AG09309 (cell line): ENCODE data around the gene PI3.

ENCODE experiments used
- DNase-seq: peaks from one replicate; pipeline ENCODE4 v3.0.0-alpha.2; 2010; ENCODE audit warnings: low read depth
- H3K4me3 ChIP-seq: 2 replicates; pipeline ENCODE4 v1.5.1; 2011; ENCODE audit warnings: mild to moderate bottlenecking, low read depth, low read length, moderate library complexity; ENCODE audit not compliant: control insufficient read depth
- TF ChIP-seq, protein P1 (sequence below): IDR thresholded peaks from 2 replicates; pipeline ENCODE4 v1.5.1; 2011; ENCODE audit warnings: mild to moderate bottlenecking, low read depth, low read length, inconsistent platforms; ENCODE audit not compliant: insufficient read depth, control insufficient read depth; ENCODE audit errors: missing control alignments

PI3 gene

DNA sequence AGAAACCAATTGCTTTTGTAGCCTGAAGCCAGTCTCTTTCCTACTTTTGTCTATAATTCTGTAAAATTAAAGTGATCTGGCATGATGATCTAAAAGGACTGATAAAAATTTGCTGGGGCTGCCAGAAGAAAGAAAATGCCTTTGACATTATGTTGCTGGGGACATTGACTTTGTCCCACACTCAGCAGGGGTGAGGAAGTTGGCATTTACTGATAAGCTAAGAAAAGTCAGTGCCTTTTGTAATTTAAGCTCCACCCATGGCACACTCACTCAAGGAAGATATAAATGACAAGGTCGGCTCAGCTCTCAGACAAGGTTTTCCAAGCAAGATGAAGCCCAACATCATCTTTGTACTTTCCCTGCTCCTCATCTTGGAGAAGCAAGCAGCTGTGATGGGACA, 32.0 kb downstream of the PI3 start, which contains the start of gene SEMG1:
Gene SEMG1, plus strand, starts transcription at position 309 of the 400 bp plus-strand sequence. Its CDS starts 21 bp downstream, at position 330.
- no peak for DNase-seq
- TF ChIP-seq, protein P1, sequence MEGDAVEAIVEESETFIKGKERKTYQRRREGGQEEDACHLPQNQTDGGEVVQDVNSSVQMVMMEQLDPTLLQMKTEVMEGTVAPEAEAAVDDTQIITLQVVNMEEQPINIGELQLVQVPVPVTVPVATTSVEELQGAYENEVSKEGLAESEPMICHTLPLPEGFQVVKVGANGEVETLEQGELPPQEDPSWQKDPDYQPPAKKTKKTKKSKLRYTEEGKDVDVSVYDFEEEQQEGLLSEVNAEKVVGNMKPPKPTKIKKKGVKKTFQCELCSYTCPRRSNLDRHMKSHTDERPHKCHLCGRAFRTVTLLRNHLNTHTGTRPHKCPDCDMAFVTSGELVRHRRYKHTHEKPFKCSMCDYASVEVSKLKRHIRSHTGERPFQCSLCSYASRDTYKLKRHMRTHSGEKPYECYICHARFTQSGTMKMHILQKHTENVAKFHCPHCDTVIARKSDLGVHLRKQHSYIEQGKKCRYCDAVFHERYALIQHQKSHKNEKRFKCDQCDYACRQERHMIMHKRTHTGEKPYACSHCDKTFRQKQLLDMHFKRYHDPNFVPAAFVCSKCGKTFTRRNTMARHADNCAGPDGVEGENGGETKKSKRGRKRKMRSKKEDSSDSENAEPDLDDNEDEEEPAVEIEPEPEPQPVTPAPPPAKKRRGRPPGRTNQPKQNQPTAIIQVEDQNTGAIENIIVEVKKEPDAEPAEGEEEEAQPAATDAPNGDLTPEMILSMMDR, result no peak

DNA sequence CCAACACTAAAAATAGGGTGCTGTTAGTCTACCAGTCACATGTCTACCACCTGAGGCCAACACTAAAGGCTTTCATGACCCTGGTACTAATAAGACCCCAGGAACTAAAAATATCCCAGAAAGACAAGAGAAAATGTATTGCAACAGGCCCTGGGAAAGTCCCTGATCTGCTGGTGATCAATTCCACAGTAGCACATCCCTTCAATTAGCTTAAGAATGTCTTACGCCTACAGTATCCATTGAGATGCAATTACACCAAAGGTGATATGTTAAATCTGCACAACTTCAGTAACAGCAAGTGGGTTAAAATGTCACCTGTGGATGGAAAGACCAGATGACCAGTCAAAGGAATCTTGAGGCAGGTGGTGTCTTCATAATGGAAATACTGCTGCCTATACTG, 35.2 kb downstream of the PI3 start:
- no peak overlapping the region for H3K4me3 ChIP-seq
- no peak for DNase-seq
- TF ChIP-seq, protein P1, result no peak

More for the DNA sequence above, 32.0 kb downstream of the PI3 start, which contains the start of gene SEMG1:
- H3K4me3 ChIP-seq, result no peak within 1 kb of the TSS

DNA sequence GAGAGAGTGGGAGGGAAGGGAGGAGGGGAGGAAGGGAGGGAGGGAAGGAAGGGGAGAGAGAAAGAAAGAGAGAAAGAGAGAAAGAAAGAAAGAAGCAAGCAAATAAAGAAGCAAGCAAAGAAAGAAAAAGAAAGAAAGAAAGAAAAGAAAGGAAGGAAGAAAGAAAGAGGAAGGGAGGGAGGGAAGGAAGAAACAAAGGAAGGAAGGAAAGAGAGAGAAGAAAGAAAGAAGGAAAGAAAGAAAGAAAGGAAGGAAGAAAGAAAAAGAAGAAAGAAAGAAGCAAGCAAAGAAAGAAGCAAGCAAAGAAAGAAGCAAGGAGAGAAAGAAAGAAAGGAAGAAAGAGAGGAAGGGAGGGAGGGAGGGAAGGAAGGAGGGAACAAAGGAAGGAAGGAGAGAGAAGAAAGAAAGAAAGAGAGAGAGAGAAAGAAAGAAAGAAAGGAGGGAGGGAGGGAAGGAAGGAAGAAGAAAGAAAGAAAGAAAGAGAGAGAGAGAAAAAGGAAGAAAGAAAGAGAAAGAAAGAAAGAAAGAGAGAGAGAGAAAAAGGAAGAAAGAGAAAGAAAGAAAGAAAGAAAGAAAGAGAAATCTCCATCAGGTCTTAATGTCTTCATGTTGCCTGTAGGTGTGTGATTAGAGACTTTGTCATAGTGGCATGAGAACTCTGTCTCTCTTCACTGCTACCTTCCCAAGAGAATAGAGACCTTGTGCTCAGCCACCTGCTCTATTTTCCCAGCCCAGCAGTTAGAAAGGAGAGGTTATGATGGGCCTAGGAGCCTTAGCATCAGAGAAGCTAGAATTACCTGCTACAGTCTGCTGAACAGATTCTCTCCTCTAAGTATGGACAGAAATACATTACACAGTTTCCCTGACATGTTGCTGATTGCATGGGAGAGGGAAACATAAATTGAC, 37.1 kb downstream of the PI3 start:
- H3K4me3 ChIP-seq, result no peak overlapping the region
- no peak for DNase-seq
- TF ChIP-seq, protein P1, result no peak

DNA sequence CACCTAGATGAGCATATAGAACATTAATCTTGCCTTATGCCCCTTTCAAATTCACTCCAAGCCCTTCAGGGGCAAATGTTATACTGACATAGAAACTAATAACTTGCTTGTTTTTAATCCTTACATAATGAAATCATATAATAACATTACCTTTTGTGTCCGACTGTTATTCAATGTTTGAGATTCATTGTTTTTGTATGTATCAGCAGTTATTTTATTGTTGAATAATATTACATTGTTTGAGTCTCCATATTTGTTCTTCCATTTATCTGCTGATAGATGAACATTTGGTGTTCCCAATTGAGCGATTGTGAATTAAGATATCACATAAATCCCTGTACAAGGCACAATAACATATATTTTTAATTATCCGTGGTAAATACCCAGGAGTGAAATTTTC, 38.1 kb downstream of the PI3 start:
- TF ChIP-seq, protein P1, result no peak

DNA sequence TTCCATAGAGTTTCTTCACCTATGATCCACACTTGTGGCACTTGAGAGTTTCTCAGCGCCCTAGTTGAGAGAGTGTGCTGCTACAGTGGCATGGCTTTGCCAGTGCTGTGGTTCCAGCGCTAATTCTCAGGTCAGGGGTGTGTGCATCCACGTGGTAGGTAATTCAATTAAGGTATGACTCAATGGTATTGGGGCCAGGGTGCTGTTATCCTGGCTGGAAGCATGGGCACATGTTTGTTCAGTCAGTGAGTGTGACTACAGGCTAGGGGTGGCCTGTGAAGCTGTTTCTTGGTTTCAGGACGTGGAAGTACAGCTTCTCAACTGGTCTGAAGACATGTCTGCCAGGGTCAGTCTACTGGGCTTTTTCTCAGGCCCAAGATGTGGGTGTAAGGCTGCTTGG, 43.4 kb downstream of the PI3 start:
- TF ChIP-seq, protein P1, result no peak
- no peak for DNase-seq
- H3K4me3 ChIP-seq, result no peak overlapping the region

More for the DNA sequence above, 38.1 kb downstream of the PI3 start:
- DNase-seq, result no peak
- no peak overlapping the region for H3K4me3 ChIP-seq

DNA sequence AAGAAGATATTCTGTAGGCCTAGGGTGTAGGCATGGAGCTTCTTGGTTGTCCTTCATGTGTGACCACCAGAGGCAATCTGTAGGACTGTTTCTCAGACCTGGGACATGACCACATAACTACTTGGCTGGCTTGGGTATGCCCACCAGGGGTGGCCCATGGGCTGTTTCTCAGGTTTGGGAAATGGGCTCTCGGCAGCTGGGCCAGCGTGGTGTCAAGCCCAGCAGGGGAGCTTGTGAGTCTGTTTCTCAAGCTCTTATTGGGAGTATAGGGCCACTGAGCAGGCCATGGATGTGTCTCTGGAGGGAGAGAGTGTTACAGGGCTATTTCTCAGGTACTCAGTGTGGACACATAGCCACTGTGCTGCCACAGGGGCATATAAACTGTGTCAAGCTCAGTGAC, 43.9 kb downstream of the PI3 start:
- TF ChIP-seq, protein P1, result no peak
- no peak overlapping the region for H3K4me3 ChIP-seq
- DNase-seq, result no peak
